HepG2 (cell line): ENCODE measurements around the gene RHOBTB1. TPM values are rescaled to one million over a fixed set of nuclear protein-coding genes. Genes with fewer than 3 reads are reported as not detected.
A peak's percentile ranks its signal among the peaks of the same experiment; 100 is the strongest.

Experiments used
- EEA1 ChIP-seq: sonication (generic); formaldehyde crosslinking; IDR thresholded peaks from 2 replicates; pipeline ENCODE4 v1.5.1; 2020; ENCODE audit warnings: mild to moderate bottlenecking, missing genetic modification reagents, borderline replicate concordance
- HMGXB4 ChIP-seq, 2 experiments: sonication (generic) in 1 of 2; formaldehyde crosslinking in 1 of 2; IDR thresholded peaks; 2 replicates each; pipeline versions ENCODE4 v1.4.0 to v1.6.1; 2018 to 2020; ENCODE audit warnings: missing genetic modification reagents in 2 of 2, borderline replicate concordance in 1 of 2, low read depth in 1 of 2, mild to moderate bottlenecking in 1 of 2, missing biosample characterization in 1 of 2
- HOXA5 ChIP-seq: sonication (generic); formaldehyde crosslinking; IDR thresholded peaks from 2 replicates; pipeline ENCODE4 v1.4.0; 2020; ENCODE audit warnings: missing genetic modification reagents
- MED13 ChIP-seq: sonication (generic); formaldehyde crosslinking; IDR thresholded peaks from 2 replicates; pipeline ENCODE4 v1.5.0; 2020; ENCODE audit warnings: missing genetic modification reagents
- MTA1 ChIP-seq: sonication (generic); formaldehyde crosslinking; IDR thresholded peaks from 2 replicates; pipeline ENCODE4 v1.4.0; 2020; ENCODE audit warnings: missing genetic modification reagents, mild to moderate bottlenecking, borderline replicate concordance
- PHF8 ChIP-seq: sonication (generic); formaldehyde crosslinking; IDR thresholded peaks from 2 replicates; pipeline ENCODE4 v1.5.0; 2020; ENCODE audit warnings: missing genetic modification reagents
- SRSF1 ChIP-seq: fragments of 200-400 bp; formaldehyde crosslinking; optimal IDR thresholded peaks from 2 replicates; pipeline ENCODE3; 2017; ENCODE audit warnings: mild to moderate bottlenecking, low read depth, low read length, moderate library complexity
- TFDP2 ChIP-seq: sonication (generic); formaldehyde crosslinking; IDR thresholded peaks from 2 replicates; pipeline ENCODE4 v1.4.0; 2020; ENCODE audit warnings: missing genetic modification reagents
- THYN1 ChIP-seq: sonication (generic); formaldehyde crosslinking; IDR thresholded peaks from 2 replicates; pipeline ENCODE4 v1.8.1; 2023; ENCODE audit warnings: low read depth, mild to moderate bottlenecking, moderate library complexity, missing genetic modification reagents, borderline replicate concordance
- ZBTB14 ChIP-seq: sonication (generic); formaldehyde crosslinking; IDR thresholded peaks from 2 replicates; pipeline ENCODE4 v1.4.0; 2020; ENCODE audit warnings: missing genetic modification reagents
- ZBTB42 ChIP-seq: sonication (generic); formaldehyde crosslinking; IDR thresholded peaks from 2 replicates; pipeline ENCODE4 v1.5.0; 2020; ENCODE audit warnings: mild to moderate bottlenecking, missing genetic modification reagents
- ZNF253 ChIP-seq: sonication (generic); formaldehyde crosslinking; IDR thresholded peaks from 2 replicates; pipeline ENCODE4 v1.8.0; 2022; ENCODE audit warnings: mild to moderate bottlenecking, missing genetic modification reagents, borderline replicate concordance
- ZNF354B ChIP-seq: sonication (generic); formaldehyde crosslinking; IDR thresholded peaks from 2 replicates; pipeline ENCODE4 v1.8.0; 2022; ENCODE audit warnings: mild to moderate bottlenecking, missing genetic modification reagents
- ZNF547 ChIP-seq: sonication (generic); formaldehyde crosslinking; IDR thresholded peaks from 2 replicates; pipeline ENCODE4 v1.5.1; 2020; ENCODE audit warnings: mild to moderate bottlenecking, missing genetic modification reagents
- polyA plus RNA-seq, 8 experiments: library from polyadenylated mRNA; depleted of rRNA in 3 of 8; stranded (reverse) in 7 of 8; unstranded in 1 of 8; fragments of >200 nt; fragmentation: Illumina TruSeq in 4 of 8; extraction: Trizol in 4 of 8; gene quantifications; 2 replicates each; pipeline versions ENCODE4 v1.2.1 to v1.2.3, GENCODE V29; 2011 to 2016; ENCODE audit warnings: low read depth in 4 of 8, missing spikeins in 1 of 8, mixed read lengths in 1 of 8; ENCODE audit not compliant: insufficient read depth in 1 of 8
- total RNA-seq, 5 experiments: library from RNA; depleted of rRNA; stranded (reverse); fragments of >200 nt; fragmentation: Illumina TruSeq; extraction: Trizol; gene quantifications; 2 replicates each; pipeline ENCODE4 v1.2.3, GENCODE V29; 2016; ENCODE audit warnings: low read depth in 1 of 5
- TF ChIP-seq, protein P1 (sequence below): sonication (generic); formaldehyde crosslinking; IDR thresholded peaks from 2 replicates; pipeline ENCODE4 v1.9.0; 2022; ENCODE audit warnings: missing genetic modification reagents, mild to moderate bottlenecking, borderline replicate concordance
- TF ChIP-seq, protein P2 (sequence below): sonication (generic); formaldehyde crosslinking; conservative IDR thresholded peaks from 2 replicates; pipeline ENCODE4 v1.4.0; 2020; ENCODE audit warnings: missing genetic modification reagents
- TF ChIP-seq, protein P3 (sequence below): sonication (generic); formaldehyde crosslinking; IDR thresholded peaks from 2 replicates; pipeline ENCODE4 v1.4.0; 2020; ENCODE audit warnings: missing genetic modification reagents

The RHOBTB1 gene
- total and polyA plus RNA-seq, 2 of the 13 experiments (the other 11 are each of a cell fraction or from before 2014, with no cell fraction given) = 18.8 to 59.5 TPM

- TF ChIP-seq EEA1 (CRISPR knock-in tag) (no peak), ZNF253 (CRISPR knock-in tag) (no peak), ZNF354B (CRISPR knock-in tag) (no peak), SRSF1 (no peak), ZBTB14 (CRISPR knock-in tag) (no peak), HOXA5 (CRISPR knock-in tag) (no peak), HMGXB4 (CRISPR knock-in tag; IDR thresholded peaks at IDR 0.05; ENCODE audit: borderline replicate concordance in 1 of 2, low read depth in 1 of 2) (0 out of 4 replicates have a peak, but pooled peaks of 1 of the 2 experiments have one; percentile 4), MTA1 (CRISPR knock-in tag) (no peak), ZNF547 (CRISPR knock-in tag) (no peak), MED13 (CRISPR knock-in tag) (no peak), ZBTB42 (CRISPR knock-in tag) (no peak), TFDP2 (CRISPR knock-in tag) (no peak), THYN1 (no peak), PHF8 (CRISPR knock-in tag) (peak; percentile 51; the same call in 1 of the 2 replicates)
- TF ChIP-seq, protein P1, sequence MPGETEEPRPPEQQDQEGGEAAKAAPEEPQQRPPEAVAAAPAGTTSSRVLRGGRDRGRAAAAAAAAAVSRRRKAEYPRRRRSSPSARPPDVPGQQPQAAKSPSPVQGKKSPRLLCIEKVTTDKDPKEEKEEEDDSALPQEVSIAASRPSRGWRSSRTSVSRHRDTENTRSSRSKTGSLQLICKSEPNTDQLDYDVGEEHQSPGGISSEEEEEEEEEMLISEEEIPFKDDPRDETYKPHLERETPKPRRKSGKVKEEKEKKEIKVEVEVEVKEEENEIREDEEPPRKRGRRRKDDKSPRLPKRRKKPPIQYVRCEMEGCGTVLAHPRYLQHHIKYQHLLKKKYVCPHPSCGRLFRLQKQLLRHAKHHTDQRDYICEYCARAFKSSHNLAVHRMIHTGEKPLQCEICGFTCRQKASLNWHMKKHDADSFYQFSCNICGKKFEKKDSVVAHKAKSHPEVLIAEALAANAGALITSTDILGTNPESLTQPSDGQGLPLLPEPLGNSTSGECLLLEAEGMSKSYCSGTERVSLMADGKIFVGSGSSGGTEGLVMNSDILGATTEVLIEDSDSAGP (CRISPR knock-in tag) = 0 out of 2 replicates have a peak, but pooled peaks have one; percentile 52
- TF ChIP-seq, protein P2, sequence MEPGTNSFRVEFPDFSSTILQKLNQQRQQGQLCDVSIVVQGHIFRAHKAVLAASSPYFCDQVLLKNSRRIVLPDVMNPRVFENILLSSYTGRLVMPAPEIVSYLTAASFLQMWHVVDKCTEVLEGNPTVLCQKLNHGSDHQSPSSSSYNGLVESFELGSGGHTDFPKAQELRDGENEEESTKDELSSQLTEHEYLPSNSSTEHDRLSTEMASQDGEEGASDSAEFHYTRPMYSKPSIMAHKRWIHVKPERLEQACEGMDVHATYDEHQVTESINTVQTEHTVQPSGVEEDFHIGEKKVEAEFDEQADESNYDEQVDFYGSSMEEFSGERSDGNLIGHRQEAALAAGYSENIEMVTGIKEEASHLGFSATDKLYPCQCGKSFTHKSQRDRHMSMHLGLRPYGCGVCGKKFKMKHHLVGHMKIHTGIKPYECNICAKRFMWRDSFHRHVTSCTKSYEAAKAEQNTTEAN (CRISPR knock-in tag) = no peak
- TF ChIP-seq, protein P3, sequence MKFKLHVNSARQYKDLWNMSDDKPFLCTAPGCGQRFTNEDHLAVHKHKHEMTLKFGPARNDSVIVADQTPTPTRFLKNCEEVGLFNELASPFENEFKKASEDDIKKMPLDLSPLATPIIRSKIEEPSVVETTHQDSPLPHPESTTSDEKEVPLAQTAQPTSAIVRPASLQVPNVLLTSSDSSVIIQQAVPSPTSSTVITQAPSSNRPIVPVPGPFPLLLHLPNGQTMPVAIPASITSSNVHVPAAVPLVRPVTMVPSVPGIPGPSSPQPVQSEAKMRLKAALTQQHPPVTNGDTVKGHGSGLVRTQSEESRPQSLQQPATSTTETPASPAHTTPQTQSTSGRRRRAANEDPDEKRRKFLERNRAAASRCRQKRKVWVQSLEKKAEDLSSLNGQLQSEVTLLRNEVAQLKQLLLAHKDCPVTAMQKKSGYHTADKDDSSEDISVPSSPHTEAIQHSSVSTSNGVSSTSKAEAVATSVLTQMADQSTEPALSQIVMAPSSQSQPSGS = no peak
Observed at GRCh38 chr10:60944058-60944909, at the start of gene RHOBTB1 (continued).
